NT2/D1 (cell line): ENCODE measurements around the gene CCL17.

Experiments used
- YY1 ChIP-seq: IDR thresholded peaks from 2 replicates; pipeline ENCODE4 v1.6.1; 2011; ENCODE audit not compliant: insufficient read length, insufficient read depth
- ZNF274 ChIP-seq: IDR thresholded peaks from 2 replicates; pipeline ENCODE4 v1.6.1; 2011; ENCODE audit warnings: mild to moderate bottlenecking, low read depth, low read length

DNA sequence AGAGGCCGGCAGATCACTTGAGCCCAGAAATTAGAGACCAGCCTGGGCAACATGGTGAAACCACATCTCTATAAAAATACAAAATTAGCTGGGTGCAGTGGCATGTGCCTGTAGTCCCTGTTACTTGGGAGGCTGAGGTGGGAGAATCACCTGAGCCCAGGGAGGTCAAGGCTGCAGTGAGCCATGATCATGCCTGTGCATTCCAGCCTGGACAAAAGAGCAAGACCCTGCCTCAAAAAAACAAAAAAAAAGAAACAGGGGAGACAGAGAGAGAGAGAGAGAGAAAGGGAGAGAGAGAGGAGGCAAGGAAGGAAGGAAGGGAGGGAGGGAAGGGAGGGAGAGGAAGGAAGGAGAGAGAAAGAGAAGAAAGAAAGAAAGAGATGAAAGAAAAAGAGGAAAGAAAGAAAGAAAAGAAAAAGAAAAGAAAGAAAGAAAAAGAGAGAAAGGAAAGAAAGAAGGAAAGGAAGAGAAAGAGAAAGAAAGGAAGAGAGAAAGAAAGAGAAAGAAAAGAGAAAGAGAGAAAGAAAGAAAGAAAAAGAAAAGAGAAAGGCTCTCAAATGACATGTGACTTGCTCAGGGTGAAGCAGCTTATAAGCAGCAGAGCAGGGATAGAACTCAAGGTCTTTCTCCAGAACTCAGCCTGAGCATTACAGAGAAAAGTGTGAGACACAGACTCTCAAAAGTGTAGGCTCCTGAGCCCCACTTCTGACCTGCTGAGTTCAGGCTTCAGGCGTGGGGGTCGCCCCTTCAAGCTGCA is 16.8 kb upstream of the CCL17 start:
- no peak for TF ChIP-seq ZNF274
- TF ChIP-seq YY1: no peak
